Activated CD8-positive, alpha-beta T cell treated with anti-CD3 and anti-CD28 coated beads for 36 hours (primary cell): ENCODE measurements around the gene RAB3GAP1. TPM values are rescaled to one million over a fixed set of nuclear protein-coding genes. Genes with fewer than 3 reads are reported as not detected.

Experiments
- ATAC-seq: fragments of 200-7000 bp; cut with Tn5 transposase; one replicate; pipeline ENCODE4 v1.10.0; 2021; ENCODE audit warnings: mild to moderate bottlenecking, moderate library complexity
- CTCF ChIA-PET: fragments of 350-600 bp; sonication (Branson Sonifier 250); formaldehyde crosslinking; loops from one replicate; lab custom pipeline; 2021; ENCODE audit warnings: antibody characterized with exemption; lab: Charles Lee
- POLR2A ChIA-PET: fragments of 350-600 bp; sonication (Branson Sonifier 250); formaldehyde crosslinking; loops from one replicate; lab custom pipeline; 2021; ENCODE audit warnings: antibody characterized with exemption; lab: Charles Lee
- DNase-seq: peaks from one replicate; pipeline ENCODE4 v3.0.0-alpha.2; 2020
- H3K27ac Mint-ChIP-seq: one replicate; pipeline ENCODE4 v1.8.0; 2021; ENCODE audit warnings: mild to moderate bottlenecking, mixed read lengths
- H3K27me3 Mint-ChIP-seq: one replicate; pipeline ENCODE4 v1.8.0; 2021; ENCODE audit warnings: mixed read lengths
- H3K36me3 Mint-ChIP-seq: one replicate; pipeline ENCODE4 v1.8.0; 2021; ENCODE audit warnings: low read depth, mixed read lengths
- H3K4me1 Mint-ChIP-seq: one replicate; pipeline ENCODE4 v1.8.0; 2021; ENCODE audit warnings: low read depth, mixed read lengths
- H3K4me3 Mint-ChIP-seq: one replicate; pipeline ENCODE4 v1.8.0; 2021; ENCODE audit warnings: mild to moderate bottlenecking, moderate library complexity, mixed read lengths
- H3K9me3 Mint-ChIP-seq: one replicate; pipeline ENCODE4 v1.8.0; 2021; ENCODE audit warnings: mixed read lengths
- CTCF ChIP-seq: fragments of 200-600 bp; IDR thresholded peaks from one replicate; pipeline ENCODE4 v1.8.0; 2022; ENCODE audit warnings: antibody characterized with exemption, mild to moderate bottlenecking
- intact Hi-C: fragments of 100-400 bp; cut with micrococcal nuclease; formaldehyde crosslinking; loops from one replicate; pipeline ENCODE4 v1.10.0; 2022
- total RNA-seq, 2 experiments: library from RNA; stranded (reverse); gene quantifications; one replicate each; pipeline ENCODE4 v1.2.3, GENCODE V29; 2021

The RAB3GAP1 gene
- total RNA-seq, 2 experiments from 2014 or later, result 24.7 to 25.6 TPM

GRCh38 chr2:135009339-135009738, 42.8 kb upstream of the RAB3GAP1 start:
- Mint-ChIP-seq H3K9me3 (no peaks in the 10 kb centered on the region), H3K36me3 (no peaks in the 10 kb centered on the region), H3K27ac (no peak overlapping the region), H3K4me3 (no peak overlapping the region), H3K4me1 (peaks cover 6% of the 10 kb centered on the region), H3K27me3 (peaks cover 7% of the 10 kb centered on the region)
- intact Hi-C loops, result loop anchor here (10.0 kb wide), 1 partner anchor 465 kb away; no protein-coding TSS in a partner anchor
- POLR2A ChIA-PET, result no interaction called here
- CTCF ChIA-PET, result interaction anchor here (0.7 to 1.4 kb wide), 2 partner anchors 21 to 592 kb away, joined by 3 read pairs; no protein-coding TSS in a partner anchor
- ATAC-seq, result no peak
- no peak for TF ChIP-seq CTCF
- no peak for DNase-seq

DNA sequence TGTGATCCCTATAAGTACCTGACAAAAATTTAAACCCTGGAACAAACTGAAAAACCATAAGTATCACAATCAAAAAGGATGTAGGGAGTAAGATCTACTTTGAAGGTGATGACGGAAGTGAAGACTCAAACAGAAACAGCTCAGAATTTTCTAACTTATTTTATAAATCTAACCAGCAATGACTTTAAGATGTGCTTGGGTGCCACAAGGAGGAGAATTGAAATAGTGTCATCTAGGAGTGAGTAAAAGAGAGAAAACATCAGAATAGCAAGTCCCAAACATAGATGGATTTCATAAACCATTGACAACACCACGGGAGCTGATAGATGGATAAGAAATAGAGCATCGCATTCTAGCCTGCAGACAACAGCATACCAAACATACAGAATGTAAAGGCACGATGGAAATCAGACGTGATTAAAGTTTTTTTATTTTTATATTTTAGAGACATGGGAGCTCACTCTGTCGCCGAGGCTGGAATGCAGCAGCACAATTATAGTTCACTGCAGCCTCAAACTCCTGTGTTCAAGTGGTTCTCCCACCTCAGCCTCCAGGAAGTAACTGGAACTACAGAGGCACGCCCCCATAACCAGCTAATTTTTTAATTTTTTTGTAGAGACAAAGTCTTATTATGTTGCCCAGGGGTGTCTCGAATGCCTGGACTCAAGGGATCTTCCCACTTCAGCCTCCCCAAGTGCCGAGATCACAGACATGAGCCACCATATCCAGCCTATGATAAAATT, 41.7 kb upstream of the RAB3GAP1 start:
- no peaks in the 10 kb centered on the region for H3K36me3 Mint-ChIP-seq
- ChIA-PET CTCF (interaction anchor here (1.0 to 1.4 kb wide), 3 partner anchors 14 to 591 kb away, joined by 3 read pairs; no protein-coding TSS in a partner anchor), POLR2A (no interaction called here)
- peaks cover under 1% of the 10 kb centered on the region for H3K27me3 Mint-ChIP-seq
- H3K27ac Mint-ChIP-seq, result no peak overlapping the region
- TF ChIP-seq CTCF, result no peak
- ATAC-seq (no peak), DNase-seq (no peak)
- H3K4me3 Mint-ChIP-seq, result no peak overlapping the region
- no peaks in the 10 kb centered on the region for H3K9me3 Mint-ChIP-seq
- intact Hi-C loops, result no loop called here
- H3K4me1 Mint-ChIP-seq, result peaks cover 4% of the 10 kb centered on the region

DNA sequence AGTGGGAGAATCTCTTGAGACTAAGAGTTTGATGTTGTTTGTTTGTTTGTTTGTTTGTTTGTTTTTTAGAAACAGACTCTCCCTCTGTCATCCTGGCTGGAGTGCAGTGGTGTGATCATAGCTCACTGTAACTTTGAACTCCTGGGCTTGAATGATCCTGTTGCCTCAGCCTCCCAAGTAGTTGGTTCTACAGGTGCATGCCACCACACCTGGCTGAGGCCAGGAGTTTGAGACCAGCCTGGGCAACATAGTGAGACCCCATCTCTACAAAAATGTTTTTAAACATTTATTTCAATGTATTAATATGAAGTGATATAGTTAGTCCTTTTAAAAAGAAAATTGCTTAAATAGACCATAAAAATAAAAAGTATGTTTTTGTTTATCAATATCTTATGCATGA, 40.5 kb upstream of the RAB3GAP1 start:
- Mint-ChIP-seq H3K27ac (no peak overlapping the region), H3K4me3 (no peak overlapping the region), H3K27me3 (no peaks in the 10 kb centered on the region), H3K9me3 (peaks cover 7% of the 10 kb centered on the region), H3K4me1 (peaks cover 4% of the 10 kb centered on the region), H3K36me3 (no peaks in the 10 kb centered on the region)
- DNase-seq (no peak), ATAC-seq (no peak)
- TF ChIP-seq CTCF, result no peak
- ChIA-PET POLR2A (no interaction called here), CTCF (interaction anchor here (0.9 kb wide), 1 partner anchor 10 kb away, joined by 3 read pairs; no protein-coding TSS in a partner anchor)
- intact Hi-C loops, result no loop called here

DNA sequence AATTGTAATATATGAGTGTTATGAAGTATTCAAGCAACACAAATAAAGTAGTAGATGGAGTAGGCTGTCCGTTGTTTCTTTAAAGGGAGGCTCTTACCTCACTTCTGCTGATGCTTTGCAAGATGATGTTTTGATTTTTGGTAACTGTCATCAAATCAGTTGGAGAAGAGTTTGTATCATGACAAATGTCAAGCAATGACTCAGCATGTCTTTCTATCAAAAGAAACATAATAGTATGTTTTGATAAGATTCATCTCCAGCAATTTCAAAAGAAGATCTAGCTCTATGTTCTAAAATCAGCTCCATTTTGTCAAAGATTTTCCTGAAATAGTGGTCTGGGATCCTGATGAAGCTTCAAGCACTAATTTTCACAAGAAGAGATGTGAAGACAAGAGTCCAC, 30.5 kb upstream of the RAB3GAP1 start:
- no peak for TF ChIP-seq CTCF
- POLR2A ChIA-PET, result no interaction called here
- peaks cover 7% of the 10 kb centered on the region for H3K9me3 Mint-ChIP-seq
- CTCF ChIA-PET, result interaction anchor here (1.1 to 2.5 kb wide), 3 partner anchors 9 to 21 kb away, joined by 3 to 7 read pairs (median 3); no protein-coding TSS in a partner anchor
- H3K27me3 Mint-ChIP-seq, result no peaks in the 10 kb centered on the region
- H3K4me1 Mint-ChIP-seq, result peaks cover 19% of the 10 kb centered on the region
- H3K36me3 Mint-ChIP-seq, result no peaks in the 10 kb centered on the region
- H3K4me3 Mint-ChIP-seq, result no peak overlapping the region
- H3K27ac Mint-ChIP-seq, result no peak overlapping the region
- intact Hi-C loops, result loop anchor here (10.0 kb wide), 1 partner anchor 513 kb away; the partner anchor contains the start of genes R3HDM1 and ZRANB3
- DNase-seq (no peak), ATAC-seq (no peak)
